H1 (cell line): ENCODE measurements around the gene NUP210. TPM values are rescaled to one million over a fixed set of nuclear protein-coding genes. Genes with fewer than 3 reads are reported as not detected.

Experiments
- CTCF ChIA-PET: fragments of 300-600 bp; sonication (Branson Sonifier 250); formaldehyde crosslinking; loops from one replicate; lab custom pipeline; 2021; ENCODE audit not compliant: partially characterized antibody; lab: Charles Lee
- POLR2A ChIA-PET: fragments of 300-600 bp; sonication (Branson Sonifier 250); formaldehyde crosslinking; loops from one replicate; lab custom pipeline; 2021; ENCODE audit warnings: inconsistent platforms; ENCODE audit not compliant: partially characterized antibody; lab: Charles Lee
- DNase-seq, 2 experiments: peaks; one replicate each; pipeline versions ENCODE4 v3.0.0 to v3.0.0-alpha.2; 2010 to 2022; ENCODE audit warnings: low spot score in 2 of 2, low read depth in 1 of 2, mixed read lengths in 1 of 2
- FAIRE-seq: peaks from 2 replicates; lab custom pipeline; 2011; peaks lifted over from hg19 to GRCh38; lab: Jason Lieb, UNC
- H2AFZ ChIP-seq: 2 replicates; pipeline ENCODE4 v1.8.1; 2012; ENCODE audit warnings: low read length, inconsistent platforms
- H2AK5ac ChIP-seq: 2 replicates; pipeline ENCODE4 v1.6.1; 2013; ENCODE audit warnings: low read depth, low read length
- H2BK120ac ChIP-seq: replicated peaks from 2 replicates; pipeline ENCODE3; 2013; ENCODE audit warnings: low read depth, low read length, inconsistent platforms
- H2BK12ac ChIP-seq: 2 replicates; pipeline ENCODE4 v1.6.1; 2013; ENCODE audit warnings: low read depth, low read length
- H2BK15ac ChIP-seq: 2 replicates; pipeline ENCODE4 v1.6.1; 2013; ENCODE audit warnings: low read length
- H2BK20ac ChIP-seq: 2 replicates; pipeline ENCODE4 v1.6.1; 2013; ENCODE audit warnings: low read length
- H2BK5ac ChIP-seq: 2 replicates; pipeline ENCODE4 v1.6.1; 2013; ENCODE audit warnings: low read depth, low read length
- H3K14ac ChIP-seq: 2 replicates; pipeline ENCODE4 v1.6.1; 2013; ENCODE audit warnings: inconsistent platforms; ENCODE audit not compliant: insufficient read length
- H3K18ac ChIP-seq: 2 replicates; pipeline ENCODE4 v1.6.1; 2013; ENCODE audit warnings: low read length; ENCODE audit errors: extremely low read depth
- H3K23ac ChIP-seq: 2 replicates; pipeline ENCODE4 v1.6.1; 2013; ENCODE audit warnings: inconsistent platforms; ENCODE audit not compliant: insufficient read length
- H3K23me2 ChIP-seq: 2 replicates; pipeline ENCODE4 v1.6.1; 2013; ENCODE audit warnings: low read depth, low read length
- H3K27ac ChIP-seq: 2 replicates; pipeline ENCODE4 v1.6.1; 2011; ENCODE audit warnings: low read depth, low read length, inconsistent platforms
- H3K27me3 ChIP-seq, 4 experiments: replicated peaks in 1 of 4; 1 replicate in 1 of 4; 2 replicates in 3 of 4; pipeline versions ENCODE4 v1.6.1 to v1.8.1; 2011 to 2013; ENCODE audit warnings: low read length in 3 of 4, mild to moderate bottlenecking in 3 of 4, inconsistent platforms in 2 of 4, mixed read lengths in 2 of 4, moderate library complexity in 1 of 4; ENCODE audit not compliant: control insufficient read depth in 3 of 4, insufficient read depth in 3 of 4; ENCODE audit errors: extremely low read depth in 1 of 4
- H3K36me3 ChIP-seq, 4 experiments: 2 replicates each; pipeline versions ENCODE4 v1.6.1 to v1.8.1; 2011 to 2013; ENCODE audit warnings: mild to moderate bottlenecking in 4 of 4, low read length in 3 of 4, moderate library complexity in 2 of 4, control low read depth in 1 of 4, inconsistent platforms in 1 of 4; ENCODE audit not compliant: insufficient read depth in 4 of 4, control insufficient read depth in 2 of 4
- H3K4ac ChIP-seq: replicated peaks from 2 replicates; pipeline ENCODE3; 2013; ENCODE audit warnings: low read length, low read depth, mixed read lengths, inconsistent platforms; ENCODE audit not compliant: insufficient read length
- H3K4me1 ChIP-seq, 4 experiments: replicated peaks in 1 of 4; 1 replicate in 1 of 4; 2 replicates in 3 of 4; pipeline versions ENCODE4 v1.6.1 to v1.8.1; 2011 to 2013; ENCODE audit warnings: low read length in 3 of 4, inconsistent platforms in 2 of 4, mixed read lengths in 1 of 4; ENCODE audit not compliant: insufficient read depth in 4 of 4, control insufficient read depth in 3 of 4
- H3K4me2 ChIP-seq, 2 experiments: 2 replicates each; pipeline versions ENCODE4 v1.6.1 to v1.8.1; 2011 to 2013; ENCODE audit warnings: low read depth in 2 of 2, low read length in 2 of 2, control low read depth in 1 of 2, inconsistent platforms in 1 of 2, mild to moderate bottlenecking in 1 of 2; ENCODE audit not compliant: insufficient read depth in 1 of 2
- H3K4me3 ChIP-seq, 4 experiments: fragments of 200-600, 300-600 bp in 1 of 4; sonication (generic), shearing (Covaris generic), sonication (Bioruptor Twin) in 1 of 4; 2 replicates each; pipeline versions ENCODE4 v1.5.1 to v1.8.1; 2011 to 2016; ENCODE audit warnings: low read length in 4 of 4, low read depth in 3 of 4, control low read depth in 2 of 4, inconsistent platforms in 2 of 4, mild to moderate bottlenecking in 2 of 4, mixed read lengths in 1 of 4, moderate library complexity in 1 of 4; ENCODE audit not compliant: insufficient read depth in 2 of 4; ENCODE audit errors: extremely low read depth in 1 of 4
- H3K56ac ChIP-seq: replicated peaks from 2 replicates; pipeline ENCODE3; 2013; ENCODE audit warnings: low read depth, mild to moderate bottlenecking, mixed read lengths, low read length, inconsistent platforms; ENCODE audit not compliant: insufficient read length
- H3K79me1 ChIP-seq: 2 replicates; pipeline ENCODE4 v1.6.1; 2013; ENCODE audit warnings: low read depth, low read length, control low read depth
- H3K79me2 ChIP-seq, 2 experiments: 2 replicates each; pipeline versions ENCODE4 v1.6.1 to v1.8.1; 2012 to 2013; ENCODE audit warnings: low read length in 2 of 2, mild to moderate bottlenecking in 2 of 2, inconsistent platforms in 1 of 2; ENCODE audit not compliant: insufficient read depth in 2 of 2, control insufficient read depth in 1 of 2
- H3K9ac ChIP-seq, 4 experiments: replicated peaks in 1 of 4; 1 replicate in 1 of 4; 2 replicates in 3 of 4; pipeline versions ENCODE4 v1.6.1 to v1.8.1; 2011 to 2013; ENCODE audit warnings: low read depth in 3 of 4, low read length in 3 of 4, control low read depth in 2 of 4, mild to moderate bottlenecking in 2 of 4, moderate library complexity in 2 of 4, inconsistent platforms in 1 of 4; ENCODE audit errors: extremely low read depth in 1 of 4
- H3K9me3 ChIP-seq, 2 experiments: 2 replicates each; pipeline versions ENCODE4 v1.6.1 to v1.8.1; 2012 to 2013; ENCODE audit warnings: mild to moderate bottlenecking in 2 of 2, moderate library complexity in 2 of 2, control low read depth in 1 of 2, inconsistent platforms in 1 of 2, low read depth in 1 of 2, low read length in 1 of 2, mixed read lengths in 1 of 2; ENCODE audit not compliant: insufficient read depth in 2 of 2
- H4K20me1 ChIP-seq, 2 experiments: replicated peaks in 1 of 2; 2 replicates each; pipeline versions ENCODE3 to v1.8.1; 2011 to 2013; ENCODE audit warnings: inconsistent platforms in 2 of 2, low read length in 2 of 2, mild to moderate bottlenecking in 1 of 2; ENCODE audit not compliant: insufficient read depth in 2 of 2, control insufficient read depth in 1 of 2
- H4K5ac ChIP-seq: 2 replicates; pipeline ENCODE4 v1.6.1; 2013; ENCODE audit warnings: low read length, low read depth, mixed read lengths, inconsistent platforms; ENCODE audit not compliant: insufficient read length
- H4K8ac ChIP-seq: 2 replicates; pipeline ENCODE4 v1.8.0; 2013; ENCODE audit warnings: mild to moderate bottlenecking, moderate library complexity, low read length, inconsistent platforms; ENCODE audit not compliant: insufficient read depth; ENCODE audit errors: extremely low read depth
- H4K91ac ChIP-seq: replicated peaks from 2 replicates; pipeline ENCODE3; 2013; ENCODE audit warnings: low read length, mixed read lengths, inconsistent platforms; ENCODE audit not compliant: insufficient read length
- BACH1 ChIP-seq: IDR thresholded peaks from 2 replicates; pipeline ENCODE4 v1.6.1; 2012; ENCODE audit warnings: low read length, improper control_type of control experiment
- BCL11A ChIP-seq, 2 experiments: IDR thresholded peaks; one replicate each; pipeline ENCODE4 v1.6.1; 2011; ENCODE audit warnings: low read depth in 2 of 2, low read length in 2 of 2, mild to moderate bottlenecking in 2 of 2
- CBX5 ChIP-seq: fragments of 300-800, 300-1000 bp; sonication (generic); IDR thresholded peaks from 2 replicates; pipeline ENCODE4 v1.7.1; 2016; ENCODE audit warnings: antibody characterized with exemption, low read length, low read depth
- HDAC2 ChIP-seq, 2 experiments: fragments of 300-600 bp in 1 of 2; sonication (generic) in 1 of 2; IDR thresholded peaks; 2 replicates each; pipeline ENCODE4 v1.6.1; 2011 to 2012; ENCODE audit warnings: low read depth in 2 of 2, low read length in 2 of 2, mild to moderate bottlenecking in 2 of 2, moderate library complexity in 2 of 2, borderline replicate concordance in 1 of 2, inconsistent platforms in 1 of 2
- KDM1A ChIP-seq: fragments of 200-600, 300-600 bp; sonication (generic); IDR thresholded peaks from 2 replicates; pipeline ENCODE4 v1.7.1; 2016; ENCODE audit warnings: mild to moderate bottlenecking, low read length, borderline replicate concordance
- RBBP5 ChIP-seq: IDR thresholded peaks from 2 replicates; pipeline ENCODE4 v1.7.1; 2012; ENCODE audit warnings: low read depth, mild to moderate bottlenecking, inconsistent platforms, low read length, moderate library complexity, borderline replicate concordance
- RFX5 ChIP-seq: IDR thresholded peaks from 2 replicates; pipeline ENCODE4 v1.6.1; 2011; ENCODE audit warnings: low read depth, low read length, improper control_type of control experiment, borderline replicate concordance
- SAP30 ChIP-seq: fragments of 300-600 bp; sonication (generic); IDR thresholded peaks from 2 replicates; pipeline ENCODE4 v1.7.1; 2012; ENCODE audit warnings: low read length, moderate library complexity, mild to moderate bottlenecking, inconsistent platforms; ENCODE audit not compliant: insufficient read depth, insufficient replicate concordance
- TAF7 ChIP-seq: optimal IDR thresholded peaks from 2 replicates; pipeline ENCODE3; 2011; ENCODE audit warnings: low read depth, mild to moderate bottlenecking, inconsistent platforms, low read length, moderate library complexity, borderline replicate concordance
- USF2 ChIP-seq: IDR thresholded peaks from 2 replicates; pipeline ENCODE4 v1.6.1; 2011; ENCODE audit warnings: low read length, improper control_type of control experiment
- WGBS, 2 experiments: shearing (Covaris generic) in 1 of 2; methylation state at CpG; one replicate each; pipeline versions ENCODE4 v1.1.6 to v1.1.7; 2013 to 2015; ENCODE audit warnings: low lambda C conversion rate in 2 of 2, mixed read lengths in 2 of 2, inconsistent platforms in 1 of 2, low coverage in 1 of 2, missing lambda C conversion rate in 1 of 2; ENCODE audit not compliant: insufficient replicate concordance in 2 of 2, insufficient coverage in 1 of 2, insufficient read length in 1 of 2; ENCODE audit errors: extremely low coverage in 1 of 2, missing lambda C conversion rate in 1 of 2; 5-methylcytosine and 5-hydroxymethylcytosine counted together
- polyA plus RNA-seq, 7 experiments: library from polyadenylated mRNA; depleted of rRNA in 3 of 7; stranded (reverse) in 5 of 7; unstranded in 2 of 7; fragments of >200 nt in 5 of 7; fragments of 200-250 nt in 2 of 7; gene quantifications; 1 replicate in 5 of 7; 2 replicates in 1 of 7; 4 replicates in 1 of 7; pipeline versions ENCODE4 v1.2.1 to v1.2.3, GENCODE V29; 2011 to 2013; ENCODE audit warnings: missing spikeins in 2 of 7, mixed read lengths in 2 of 7
- total RNA-seq: library from RNA; stranded (reverse); fragmentation: NEBNext Ultra II Directional; extraction: Animal tissue kit (Norgen Biotek cat#: 25700); gene quantifications from 2 replicates; pipeline ENCODE4 v1.2.1, GENCODE V29; 2021

Gene NUP210
- total and polyA plus RNA-seq, 2 of the 8 experiments (the other 6 are each of a cell fraction or from before 2014, with no cell fraction given) = 51.0 to 53.7 TPM

- no peak for FAIRE-seq
- TF ChIP-seq KDM1A = no peak
- no peak for TF ChIP-seq SAP30
- TF ChIP-seq HDAC2 (IDR thresholded peaks at IDR 0.05; ENCODE audit: borderline replicate concordance in 1 of 2, low read depth in 2 of 2, low read length in 2 of 2) = no peak
- no peak for TF ChIP-seq BCL11A (IDR thresholded peaks at IDR 0.05; ENCODE audit: low read depth in 2 of 2, low read length in 2 of 2)
- no peak for TF ChIP-seq RBBP5
- TF ChIP-seq RFX5 = no peak
- no peak for TF ChIP-seq TAF7
- TF ChIP-seq USF2 = no peak
- no peak for TF ChIP-seq CBX5
- TF ChIP-seq BACH1 = no peak
These were observed 4.2 kb upstream of the NUP210 start for GRCh38 chr3:13424141-13424844.

More at GRCh38 chr3:13424141-13424844, 4.2 kb upstream of the NUP210 start:
- Histone ChIP-seq H3K79me1 (no peaks in the 10 kb centered on the region), H2BK5ac (no peak overlapping the region), H2BK12ac (no peak overlapping the region), H2AK5ac (no peak overlapping the region), H2BK120ac (no peak overlapping the region), H2AFZ (no peak overlapping the region), H3K9me3 (no peaks in the 10 kb centered on the region), H3K14ac (no peak overlapping the region), H3K18ac (no peak overlapping the region), H4K91ac (no peak overlapping the region), H3K27me3 (peaks cover 0 to 3% (median 0%) of the 10 kb centered on the region in 4 experiments; a peak in 3 of 7 replicates), H2BK15ac (no peak overlapping the region), H3K23me2 (peaks cover 6% of the 10 kb centered on the region; the same call in 1 of the 2 replicates), H3K79me2 (peaks cover 0 to 2% of the 10 kb centered on the region in 2 experiments; a peak in 1 of 4 replicates), H4K8ac (no peak overlapping the region), H3K4me2 (no peak overlapping the region), H3K4ac (no peak overlapping the region), H3K27ac (no peak overlapping the region), H3K56ac (no peak overlapping the region), H4K5ac (no peak overlapping the region), H3K23ac (no peak overlapping the region), H3K4me1 (peaks cover 7 to 11% (median 9%) of the 10 kb centered on the region in 4 experiments), H4K20me1 (no peaks in the 10 kb centered on the region), H3K9ac (no peak overlapping the region), H2BK20ac (no peak overlapping the region), H3K4me3 (no peak overlapping the region), H3K36me3 (no peaks in the 10 kb centered on the region)
- no peak for DNase-seq
- WGBS, 2 experiments = 86% methylated on average over 3 of the region's 3 CpGs; no CpG with 5 or more reads in 1 of the 2 experiments
- CTCF ChIA-PET = interaction anchor here (0.9 to 2.7 kb wide), 4 partner anchors 8 to 77 kb away, joined by 3 to 14 read pairs (median 6); no protein-coding TSS in a partner anchor
- POLR2A ChIA-PET = interaction anchor here (1.5 kb wide), 2 partner anchors 10 to 13 kb away, joined by 3 read pairs; no protein-coding TSS in a partner anchor
